GM18511 (cell line): Measurements from ENCODE around the gene KIF3C.
"Not testable (repeated sequence)": the region's sequence is repeated elsewhere in the genome, so short reads cannot be mapped to it uniquely, and the experiment has no call there.

Experiments used
- ATAC-seq: cut with Tn5 transposase; IDR thresholded peaks from one replicate; pipeline ENCODE4 v1.9.1; 2021; ENCODE audit warnings: mild to moderate bottlenecking, moderate library complexity; ENCODE audit not compliant: unreplicated experiment

KIF3C gene

DNA sequence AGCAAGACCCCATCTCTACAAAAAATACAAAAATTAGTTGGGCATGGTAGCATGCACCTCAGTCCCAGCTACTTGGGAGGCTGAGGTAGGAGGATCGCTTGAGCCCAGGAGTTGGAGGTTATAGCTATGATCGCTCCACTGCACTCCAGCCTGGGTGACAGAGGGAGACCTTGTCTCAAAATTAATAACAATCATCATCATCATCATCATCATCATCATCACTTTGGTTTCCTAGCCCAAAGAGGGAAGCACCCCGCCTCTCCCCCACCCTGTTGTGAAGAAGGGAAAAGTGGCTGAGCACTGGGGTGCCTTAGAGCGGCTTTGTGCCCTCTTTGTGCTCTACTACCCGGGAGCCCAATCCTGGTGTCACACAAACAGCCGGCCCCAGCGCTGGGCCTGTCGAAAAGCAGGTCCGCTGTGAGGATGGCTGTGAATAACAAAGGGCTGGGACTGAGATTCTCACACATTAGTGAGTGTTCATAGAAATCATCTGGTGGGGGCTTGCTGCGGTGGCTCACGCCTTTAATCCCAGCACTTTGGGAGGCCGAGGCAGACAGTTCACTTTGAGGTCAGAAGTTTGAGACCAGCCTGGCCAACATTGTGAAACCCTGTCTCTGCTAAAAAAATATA is 61.4 kb downstream of the KIF3C start:
- no peak for ATAC-seq

DNA sequence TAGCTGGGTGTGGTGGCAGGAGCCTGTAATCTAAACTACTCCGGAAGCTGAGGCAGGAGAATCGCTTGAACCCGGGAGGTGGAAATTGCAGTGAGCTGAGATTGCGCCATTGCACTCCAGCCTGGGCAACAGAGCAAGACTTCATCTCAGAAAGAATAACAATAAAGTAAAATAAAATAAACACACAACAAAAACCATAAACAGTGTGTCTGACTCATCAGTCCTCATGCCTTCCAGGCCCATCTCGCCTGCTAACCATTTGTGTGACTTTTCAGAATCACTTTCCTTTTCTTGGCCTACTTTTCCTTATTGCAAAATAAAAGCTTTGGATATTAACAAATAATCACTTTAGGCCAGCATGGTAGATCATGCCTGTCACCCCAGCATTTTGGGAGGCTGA is 62.0 kb downstream of the KIF3C start:
- ATAC-seq, result no peak

DNA sequence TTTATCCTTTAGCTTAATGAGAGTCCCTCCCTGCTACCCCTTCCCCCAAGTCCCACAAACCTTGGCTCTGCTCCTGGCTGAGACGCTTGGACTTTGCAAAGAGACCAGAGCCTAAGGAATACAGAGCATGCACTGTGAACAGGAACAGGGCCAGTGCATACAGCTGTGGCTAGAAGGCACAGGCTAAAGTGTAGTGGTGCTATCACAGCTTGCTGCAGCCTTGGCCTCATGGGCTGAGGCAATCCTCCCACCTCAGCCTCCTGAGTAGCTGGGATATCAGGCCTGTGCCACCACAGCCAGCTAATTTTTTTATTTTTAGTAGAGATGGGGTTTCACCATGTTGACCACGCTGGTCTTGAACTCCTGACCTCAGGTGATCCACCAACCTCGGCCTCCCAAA is 64.5 kb downstream of the KIF3C start:
- no peak for ATAC-seq

DNA sequence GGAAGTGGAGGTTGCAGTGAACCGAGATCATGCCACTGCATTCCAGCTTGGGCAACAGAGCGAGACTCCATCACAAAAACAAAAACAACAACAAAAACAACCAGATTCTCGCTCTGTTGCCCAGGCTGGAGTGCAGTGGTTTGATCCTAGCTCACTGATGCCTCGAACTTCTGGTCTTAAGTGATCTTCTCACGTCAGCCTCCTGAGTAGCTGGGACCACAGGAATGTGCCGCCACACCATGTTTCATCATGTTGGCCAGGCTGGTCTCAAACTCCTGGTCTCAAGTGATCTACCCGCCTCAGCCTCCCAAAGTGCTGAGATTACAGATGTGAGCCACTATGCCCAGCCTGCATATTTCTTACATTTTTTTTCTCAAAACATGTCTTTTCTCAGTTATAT is 64.9 kb downstream of the KIF3C start:
- not testable (repeated sequence) for ATAC-seq

DNA sequence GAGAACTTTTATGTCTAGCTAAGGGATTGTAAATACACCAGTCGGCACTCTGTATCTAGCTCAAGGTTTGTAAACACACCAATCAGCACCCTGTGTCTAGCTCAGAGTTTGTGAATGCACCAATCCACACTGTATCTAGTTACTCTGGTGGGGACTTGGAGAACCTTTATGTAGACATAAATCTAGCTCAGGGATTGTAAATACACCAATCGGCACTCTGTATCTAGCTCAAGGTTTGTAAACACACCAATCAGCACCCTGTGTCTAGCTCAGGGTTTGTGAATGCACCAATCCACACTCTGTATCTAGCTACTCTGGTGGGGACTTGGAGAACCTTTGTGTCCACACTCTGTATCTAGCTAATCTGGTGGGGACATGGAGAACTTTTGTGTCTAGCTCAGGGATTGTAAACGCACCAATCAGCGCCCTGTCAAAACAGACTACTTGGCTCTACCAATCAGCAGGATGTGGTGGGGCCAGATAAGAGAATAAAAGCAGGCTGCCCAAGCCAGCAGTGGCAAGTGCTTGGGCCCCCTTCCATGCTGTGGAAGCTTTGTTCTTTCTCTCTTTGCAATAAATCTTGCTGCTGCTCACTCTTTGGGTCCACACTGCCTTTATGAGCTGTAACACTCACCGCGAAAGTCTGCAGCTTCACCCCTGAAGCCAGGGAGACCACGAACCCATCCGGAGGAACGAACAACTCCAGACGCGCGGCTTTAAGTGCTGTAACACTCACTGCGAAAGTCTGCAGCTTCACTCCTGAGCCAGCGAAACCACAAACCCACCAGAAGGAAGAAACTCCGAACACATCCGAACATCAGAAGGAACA is 66.1 kb downstream of the KIF3C start:
- ATAC-seq, result not testable (repeated sequence)

DNA sequence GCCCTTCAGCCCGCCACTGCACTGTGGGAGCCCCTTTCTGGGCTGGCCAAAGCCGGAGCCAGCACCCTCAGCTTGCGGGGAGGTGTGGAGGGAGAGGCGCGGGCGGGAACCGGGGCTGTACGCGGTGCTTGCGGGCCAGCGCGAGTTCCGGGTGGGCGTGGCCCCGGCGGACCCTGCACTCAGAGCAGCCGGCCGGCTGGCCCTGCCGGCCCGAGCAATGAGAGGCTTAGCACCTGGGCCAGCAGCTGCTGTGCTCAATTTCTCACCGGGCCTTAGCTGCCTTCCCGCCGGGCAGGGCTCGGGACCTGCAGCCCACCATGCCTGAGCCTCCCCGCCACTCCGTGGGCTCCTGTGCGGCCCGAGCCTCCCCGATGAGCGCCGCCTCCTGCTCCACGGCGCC is 66.9 kb downstream of the KIF3C start:
- not testable (repeated sequence) for ATAC-seq

DNA sequence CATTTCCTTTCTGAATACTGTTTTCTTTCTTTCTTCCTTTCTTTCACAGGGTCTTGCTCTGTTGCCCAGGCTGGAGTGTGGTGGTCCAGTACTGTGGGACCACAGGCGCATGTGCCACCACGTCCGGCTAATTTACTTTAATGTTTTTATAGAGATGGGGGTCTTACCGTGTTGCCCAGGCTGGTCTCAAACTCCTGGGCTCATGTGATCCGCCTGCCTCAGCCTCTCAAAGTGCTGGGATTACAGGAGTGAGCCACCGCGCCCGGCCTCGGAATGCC is 68.7 kb downstream of the KIF3C start:
- ATAC-seq, result not testable (repeated sequence)

DNA sequence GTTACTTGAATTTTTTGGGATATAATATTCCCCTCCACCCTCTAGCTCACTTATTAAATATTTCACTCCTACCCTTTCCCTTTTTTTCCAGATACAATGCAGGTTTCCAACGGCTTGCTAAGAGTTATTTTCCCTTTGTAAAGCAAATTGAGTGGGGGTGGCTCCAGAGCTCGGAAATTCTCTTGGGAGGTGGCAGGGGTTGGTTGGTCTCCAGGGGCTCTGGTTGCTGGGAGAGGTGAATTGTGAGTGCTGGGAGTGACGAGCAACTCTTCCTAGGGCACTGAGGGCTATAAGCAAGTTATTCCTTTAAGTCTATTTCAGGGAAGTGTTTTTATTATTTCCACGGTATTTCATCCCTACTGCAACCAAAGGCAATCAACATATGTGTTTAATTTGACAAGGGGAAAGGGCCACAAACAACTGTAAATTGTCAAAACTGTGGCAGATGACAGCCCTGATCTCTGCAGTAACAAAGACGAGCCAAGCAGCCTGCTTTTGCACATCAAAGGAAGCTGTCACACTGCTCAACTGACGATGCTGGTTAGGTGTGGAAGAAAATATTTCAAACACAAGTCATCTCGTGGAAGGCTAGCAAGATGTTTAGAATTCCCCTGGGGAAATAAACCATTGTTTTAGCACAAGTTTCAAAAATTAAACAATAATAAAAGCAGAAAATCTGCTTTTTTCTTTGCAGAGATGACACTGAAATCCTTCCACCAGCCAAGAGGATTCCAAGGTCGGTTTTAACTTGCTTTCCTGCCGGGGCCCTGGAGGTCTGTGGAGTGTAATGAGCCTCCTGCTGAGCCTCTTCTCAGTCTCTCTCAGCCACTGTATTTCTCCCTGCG is 69.2 kb downstream of the KIF3C start:
- no peak for ATAC-seq

DNA sequence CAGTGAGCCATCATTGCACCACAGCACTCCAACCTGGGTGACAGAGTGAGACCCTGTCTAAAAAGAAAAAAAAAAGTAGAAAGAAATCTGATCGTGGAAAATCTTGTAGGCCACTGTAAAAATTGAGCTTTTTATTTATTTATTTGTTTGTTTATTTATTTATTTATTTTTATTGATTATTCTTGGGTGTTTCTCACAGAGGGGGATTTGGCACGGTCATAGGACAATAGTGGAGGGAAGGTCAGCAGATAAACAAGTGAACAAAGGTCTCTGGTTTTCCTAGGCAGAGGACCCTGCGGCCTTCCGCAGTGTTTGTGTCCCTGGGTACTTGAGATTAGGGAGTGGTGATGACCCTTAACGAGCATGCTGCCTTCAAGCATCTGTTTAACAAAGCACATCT is 72.7 kb downstream of the KIF3C start:
- not testable (repeated sequence) for ATAC-seq

DNA sequence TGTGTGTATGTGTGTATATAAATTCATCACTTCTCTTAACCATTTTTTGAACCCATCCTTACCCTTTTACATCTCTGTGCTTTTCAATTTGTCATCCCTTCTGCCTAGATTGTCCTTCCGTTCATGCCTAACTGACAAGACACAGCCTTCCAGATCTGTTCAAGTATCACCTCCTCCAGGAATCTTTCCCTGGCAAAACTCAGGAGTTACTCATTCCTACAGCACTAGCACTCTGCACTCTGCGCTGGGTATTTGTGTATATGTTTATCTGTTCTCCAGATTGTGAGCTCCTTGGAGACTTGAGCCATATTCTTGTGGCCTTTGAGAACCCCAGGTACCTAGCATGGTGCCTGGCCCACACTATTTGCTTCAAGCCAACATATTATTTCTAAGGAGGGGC is 77.2 kb downstream of the KIF3C start:
- ATAC-seq, result no peak

DNA sequence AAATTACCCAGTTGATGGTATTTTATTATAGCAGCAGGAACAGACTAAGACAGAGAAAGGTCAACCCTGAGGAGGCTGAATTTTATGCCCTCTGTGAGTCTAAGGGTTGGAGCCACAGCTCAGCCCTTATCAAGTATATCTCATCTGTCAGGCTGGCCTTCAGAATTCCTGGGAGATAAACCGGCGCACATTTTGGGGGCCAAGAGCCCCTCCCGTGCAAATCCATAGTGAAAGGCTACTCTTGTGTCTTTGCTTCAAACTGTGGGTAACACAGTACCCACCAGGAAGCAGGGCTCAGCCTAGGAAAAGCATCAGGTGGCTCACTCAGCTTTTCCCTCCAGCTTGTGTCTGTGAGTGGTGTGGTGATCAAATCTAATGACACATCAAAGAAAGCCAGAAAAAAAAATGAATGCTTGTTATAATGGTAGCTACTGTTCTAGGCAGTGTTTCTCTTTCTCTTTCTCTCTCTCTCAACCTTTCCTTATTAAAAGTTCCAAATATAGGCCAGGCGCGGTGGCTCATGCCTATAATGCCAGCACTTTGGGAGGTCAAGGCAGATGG is 79.0 kb downstream of the KIF3C start:
- ATAC-seq, result no peak

DNA sequence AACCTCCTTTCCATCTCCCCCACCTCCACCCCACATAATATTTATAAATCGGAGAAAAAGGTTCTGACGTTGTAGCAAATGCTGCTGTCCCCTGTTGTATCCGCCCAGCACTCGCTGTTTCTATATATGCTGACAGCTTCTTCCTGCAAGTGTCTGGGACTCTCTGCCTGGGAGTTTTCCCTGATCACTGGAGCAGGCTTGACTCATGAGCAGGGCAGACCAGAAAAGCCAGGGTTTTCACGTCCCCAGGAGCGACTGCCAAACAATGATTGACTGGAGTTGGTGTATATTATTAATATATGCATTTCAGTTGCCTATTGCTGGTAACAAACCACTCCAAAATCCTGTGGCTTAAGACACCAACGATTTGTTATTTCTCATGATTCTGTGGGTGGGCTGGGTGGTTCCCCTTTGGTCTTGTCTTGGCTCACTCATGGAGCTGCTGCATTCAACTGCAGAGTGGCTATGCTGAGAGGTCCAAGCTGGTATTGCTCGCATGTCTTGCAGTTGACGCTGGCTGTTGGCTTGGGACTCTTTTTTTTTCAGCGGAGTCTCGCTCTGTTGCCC is 82.8 kb downstream of the KIF3C start:
- no peak for ATAC-seq

DNA sequence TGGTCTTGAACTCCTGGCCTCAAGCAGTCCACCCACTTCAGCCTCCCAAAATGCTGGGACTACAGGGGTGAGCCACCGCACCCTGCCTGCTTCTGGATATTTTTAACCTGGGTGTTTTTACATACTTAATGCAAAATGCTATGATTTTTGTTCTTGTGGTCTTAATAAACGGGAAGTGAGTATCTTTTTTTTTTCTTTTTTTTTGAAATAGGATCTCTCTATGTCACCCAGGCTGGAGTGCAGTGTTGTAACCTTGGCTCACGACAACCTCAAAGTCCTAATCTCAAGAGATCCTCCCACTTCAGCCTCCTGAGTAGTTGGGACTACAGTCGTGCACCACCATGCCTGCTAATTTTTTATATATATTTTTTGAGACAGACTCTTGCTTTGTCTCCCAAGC is 84.8 kb downstream of the KIF3C start:
- ATAC-seq, result no peak

DNA sequence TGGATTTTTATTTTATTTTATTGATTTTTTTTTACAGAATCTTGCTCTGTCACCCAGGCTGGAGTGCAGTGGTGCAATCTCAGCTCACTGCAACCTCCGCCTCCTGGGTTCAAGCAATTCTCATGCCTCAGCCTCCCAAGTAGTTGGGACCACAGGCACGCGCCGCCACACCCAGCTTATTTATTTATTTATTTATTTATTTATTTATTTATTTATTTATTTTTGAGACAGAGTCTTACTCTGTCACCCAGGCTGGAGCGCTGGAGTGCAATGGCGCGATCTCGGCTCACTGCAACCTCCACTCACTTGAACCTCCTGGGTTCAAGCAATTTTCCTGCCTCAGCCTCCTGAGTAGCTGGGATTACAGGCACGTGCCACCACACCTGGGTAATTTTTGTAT is 86.0 kb downstream of the KIF3C start:
- not testable (repeated sequence) for ATAC-seq

DNA sequence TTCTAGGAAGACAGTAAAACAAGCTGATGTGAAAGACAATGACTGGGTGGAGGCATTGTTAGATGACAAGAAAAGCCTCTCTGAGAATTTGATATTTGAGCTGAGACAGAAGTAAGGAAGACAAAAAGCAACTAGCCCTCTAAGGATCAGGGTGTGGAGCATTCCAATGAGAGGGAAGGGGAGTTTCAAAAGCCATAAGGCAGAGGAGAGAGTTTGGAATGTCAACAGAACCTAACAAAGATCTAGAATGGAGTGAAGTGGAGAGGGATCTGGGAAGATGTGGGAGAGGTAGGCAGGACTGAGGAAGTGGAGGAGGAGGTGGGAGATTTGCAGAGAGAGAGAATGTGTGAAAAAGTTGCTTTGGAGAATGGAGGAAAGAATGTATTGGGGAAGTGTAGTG is 86.7 kb downstream of the KIF3C start:
- no peak for ATAC-seq

DNA sequence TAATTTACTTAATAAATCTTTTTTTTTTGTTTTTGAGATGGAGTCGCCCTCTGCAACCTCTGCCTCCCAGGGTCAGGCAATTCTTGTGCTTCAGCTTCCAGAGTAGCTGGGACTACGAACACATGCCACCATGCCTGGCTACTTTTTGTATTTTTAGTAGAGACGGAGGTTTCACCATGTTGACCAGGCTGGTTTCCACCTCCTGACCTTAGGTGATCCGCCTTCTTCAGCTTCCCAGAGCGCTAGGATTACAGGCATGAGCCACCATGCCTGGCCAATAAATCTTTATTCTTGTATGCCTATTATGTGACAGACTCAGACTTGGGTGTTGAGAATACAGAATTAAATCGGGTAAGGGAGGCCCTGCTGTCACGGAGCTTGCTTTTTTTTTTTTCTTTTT is 87.3 kb downstream of the KIF3C start:
- ATAC-seq, result no peak

DNA sequence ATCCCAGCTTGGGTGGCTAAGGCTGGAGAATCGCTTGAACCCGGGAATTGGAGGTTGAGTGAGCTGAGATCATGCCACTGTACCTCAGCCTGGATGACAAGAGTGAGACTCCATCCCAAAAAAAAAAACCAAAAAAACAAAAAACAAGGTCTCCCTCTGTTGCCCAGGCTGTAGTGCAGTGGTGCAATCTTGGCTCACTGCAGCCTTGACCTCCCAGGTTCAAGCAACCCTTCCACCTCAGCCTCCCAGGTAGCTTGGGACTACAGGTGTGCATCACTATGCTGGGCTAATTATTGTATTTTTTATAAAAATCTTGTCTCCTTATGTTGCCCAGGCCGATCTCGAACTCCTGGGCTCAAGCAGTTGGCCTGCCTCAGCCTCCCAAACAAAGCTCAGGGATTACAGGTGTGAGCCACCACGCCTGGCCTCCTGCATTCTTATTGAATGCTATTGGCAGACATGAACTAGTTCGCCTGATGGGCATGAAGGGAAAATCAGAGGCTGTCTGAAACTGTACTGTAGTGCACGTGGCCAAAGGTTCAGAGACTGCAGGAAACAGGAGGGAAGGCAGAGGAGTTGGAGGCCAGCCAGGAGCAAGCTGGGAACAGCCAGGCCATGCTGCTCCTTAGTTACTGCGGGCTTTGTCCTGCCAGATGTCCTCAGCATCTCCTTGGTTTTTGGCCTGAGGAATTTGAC is 88.0 kb downstream of the KIF3C start:
- ATAC-seq, result no peak

DNA sequence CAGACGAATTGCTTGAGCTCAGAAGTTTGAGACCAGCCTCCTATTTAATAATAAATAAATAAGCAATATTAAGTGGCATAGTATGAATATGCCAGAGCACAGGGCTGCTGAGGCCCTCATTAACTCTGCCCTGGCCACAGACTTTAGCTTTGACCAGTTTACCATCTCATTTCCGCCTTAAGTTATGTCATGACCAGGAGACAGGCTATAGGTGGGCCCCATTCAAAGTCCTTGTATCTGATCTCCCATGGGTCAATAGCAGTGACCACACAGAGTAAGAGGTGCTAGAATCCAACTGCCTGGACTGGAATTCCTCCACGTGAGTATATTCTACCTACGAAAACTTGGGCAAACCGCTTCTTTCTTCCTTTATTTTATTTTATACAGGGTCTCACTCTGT is 90.6 kb downstream of the KIF3C start:
- ATAC-seq, result no peak

DNA sequence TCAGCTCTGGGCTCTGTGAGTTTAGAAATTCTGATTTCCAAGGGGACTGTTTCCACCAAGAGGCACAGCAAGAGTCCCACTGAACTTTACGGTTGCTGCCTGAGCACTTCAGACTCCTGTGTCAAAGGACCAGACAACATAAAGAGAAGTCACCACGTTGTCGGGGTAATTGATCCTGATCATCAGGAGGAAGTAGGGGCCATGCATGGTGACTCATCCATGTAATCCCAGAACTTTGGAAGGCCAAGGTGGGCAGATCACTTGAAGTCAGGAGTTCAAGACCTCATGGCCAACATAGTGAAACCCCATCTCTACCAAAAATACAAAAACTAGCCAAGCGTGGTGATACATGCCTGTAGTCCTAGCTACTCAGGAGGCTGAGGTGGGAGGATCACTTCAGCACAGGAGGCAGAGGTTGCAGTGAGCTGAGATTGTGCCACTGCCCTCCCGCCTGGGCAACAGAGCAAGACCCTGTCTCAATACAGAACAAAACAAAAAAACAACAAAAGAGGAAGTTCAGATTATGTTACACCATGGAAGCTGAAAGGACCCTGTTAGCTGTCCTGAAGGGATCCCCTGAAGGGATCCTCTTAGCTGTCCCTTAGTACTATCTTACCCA is 94.6 kb downstream of the KIF3C start:
- ATAC-seq, result no peak

DNA sequence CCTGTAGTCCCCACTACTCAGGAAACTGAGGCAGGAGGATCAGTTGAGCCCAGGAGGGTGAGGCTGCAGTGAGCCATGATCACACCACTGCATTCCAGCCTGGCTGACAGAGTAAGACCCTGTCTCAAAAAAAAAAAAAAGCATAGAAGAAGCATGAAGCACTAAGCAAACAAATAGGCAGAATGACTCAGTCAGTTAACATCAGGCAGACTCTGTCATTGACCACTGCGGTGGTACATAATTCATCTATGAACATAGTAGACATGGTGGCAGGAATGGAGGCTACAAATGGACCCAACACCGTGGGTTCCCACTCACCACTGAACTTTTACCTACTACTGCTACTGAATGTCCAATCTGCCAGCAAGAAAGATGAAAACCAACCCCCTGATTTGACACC is 96.4 kb downstream of the KIF3C start:
- no peak for ATAC-seq
